Nephron (organoid): ENCODE results near the gene PPP1R10.

Experiments used
- H3K27ac Mint-ChIP-seq, 3 experiments: 2 replicates each; pipeline ENCODE4 v1.8.0; 2020; ENCODE audit warnings: mixed read lengths in 3 of 3, mild to moderate bottlenecking in 2 of 3, moderate library complexity in 1 of 3
- H3K27me3 Mint-ChIP-seq: 2 replicates; pipeline ENCODE4 v1.8.0; 2021; ENCODE audit warnings: low read depth, mild to moderate bottlenecking, moderate library complexity, mixed read lengths
- H3K36me3 Mint-ChIP-seq: 2 replicates; pipeline ENCODE4 v1.8.0; 2020; ENCODE audit warnings: low read depth, mixed read lengths
- H3K4me1 Mint-ChIP-seq: 2 replicates; pipeline ENCODE4 v1.8.0; 2020; ENCODE audit warnings: mixed read lengths
- H3K4me3 Mint-ChIP-seq, 3 experiments: 2 replicates each; pipeline ENCODE4 v1.8.0; 2020; ENCODE audit warnings: mild to moderate bottlenecking in 3 of 3, mixed read lengths in 3 of 3, moderate library complexity in 2 of 3
- H3K9me3 Mint-ChIP-seq: 2 replicates; pipeline ENCODE4 v1.8.0; 2020; ENCODE audit warnings: mixed read lengths
- CTCF ChIP-seq, 3 experiments: fragments of 200-600 bp; sonication (generic); IDR thresholded peaks; one replicate each; pipeline ENCODE4 v1.5.0; 2021; ENCODE audit warnings: antibody characterized with exemption in 3 of 3; ENCODE audit not compliant: unreplicated experiment in 3 of 3

PPP1R10 gene

GRCh38 chr6:30555816-30556065 is 61.3 kb downstream of the PPP1R10 start:
- Mint-ChIP-seq H3K27ac (peak overlapping the region; percentile 98 to 99 (median 98)), H3K4me3 (peak overlapping the region; percentile 96 to 99 (median 98)), H3K36me3 (peaks cover 49% of the 10 kb centered on the region), H3K27me3 (no peaks in the 10 kb centered on the region), H3K9me3 (no peaks in the 10 kb centered on the region), H3K4me1 (peaks cover 27% of the 10 kb centered on the region)
- no peak for TF ChIP-seq CTCF (IDR thresholded peaks at IDR 0.05; ENCODE audit: unreplicated experiment in 3 of 3)

- no peak for TF ChIP-seq CTCF (IDR thresholded peaks at IDR 0.05; ENCODE audit: unreplicated experiment in 3 of 3)
- H3K9me3 Mint-ChIP-seq: no peaks in the 10 kb centered on the region
- H3K4me3 Mint-ChIP-seq: peak overlapping the region; percentile 96 to 99 (median 98)
- no peaks in the 10 kb centered on the region for H3K27me3 Mint-ChIP-seq
- H3K36me3 Mint-ChIP-seq: peaks cover 53% of the 10 kb centered on the region
- H3K4me1 Mint-ChIP-seq: peaks cover 27% of the 10 kb centered on the region
- peak overlapping the region; percentile 98 to 99 (median 98) for H3K27ac Mint-ChIP-seq
These were observed 61.9 kb downstream of the PPP1R10 start for GRCh38 chr6:30554962-30555815.

GRCh38 chr6:30554404-30554803 is 62.6 kb downstream of the PPP1R10 start:
- no peaks in the 10 kb centered on the region for H3K9me3 Mint-ChIP-seq
- H3K27ac Mint-ChIP-seq: peak overlapping the region in 1 of 3 experiments; percentile 44
- peak overlapping the region; percentile 96 to 99 (median 98) for H3K4me3 Mint-ChIP-seq
- peaks cover 50% of the 10 kb centered on the region for H3K36me3 Mint-ChIP-seq
- no peaks in the 10 kb centered on the region for H3K27me3 Mint-ChIP-seq
- no peak for TF ChIP-seq CTCF (IDR thresholded peaks at IDR 0.05; ENCODE audit: unreplicated experiment in 3 of 3)
- H3K4me1 Mint-ChIP-seq: peaks cover 25% of the 10 kb centered on the region
